HuH-7 (cell line): ENCODE measurements around the gene ELANE.
"Not testable (repeated sequence)": the region's sequence is repeated elsewhere in the genome, so short reads cannot be mapped to it uniquely, and the experiment has no call there.

Experiments
- DNase-seq: peaks from one replicate; pipeline ENCODE4 v3.0.0; 2011; ENCODE audit warnings: low spot score

The ELANE gene

DNA sequence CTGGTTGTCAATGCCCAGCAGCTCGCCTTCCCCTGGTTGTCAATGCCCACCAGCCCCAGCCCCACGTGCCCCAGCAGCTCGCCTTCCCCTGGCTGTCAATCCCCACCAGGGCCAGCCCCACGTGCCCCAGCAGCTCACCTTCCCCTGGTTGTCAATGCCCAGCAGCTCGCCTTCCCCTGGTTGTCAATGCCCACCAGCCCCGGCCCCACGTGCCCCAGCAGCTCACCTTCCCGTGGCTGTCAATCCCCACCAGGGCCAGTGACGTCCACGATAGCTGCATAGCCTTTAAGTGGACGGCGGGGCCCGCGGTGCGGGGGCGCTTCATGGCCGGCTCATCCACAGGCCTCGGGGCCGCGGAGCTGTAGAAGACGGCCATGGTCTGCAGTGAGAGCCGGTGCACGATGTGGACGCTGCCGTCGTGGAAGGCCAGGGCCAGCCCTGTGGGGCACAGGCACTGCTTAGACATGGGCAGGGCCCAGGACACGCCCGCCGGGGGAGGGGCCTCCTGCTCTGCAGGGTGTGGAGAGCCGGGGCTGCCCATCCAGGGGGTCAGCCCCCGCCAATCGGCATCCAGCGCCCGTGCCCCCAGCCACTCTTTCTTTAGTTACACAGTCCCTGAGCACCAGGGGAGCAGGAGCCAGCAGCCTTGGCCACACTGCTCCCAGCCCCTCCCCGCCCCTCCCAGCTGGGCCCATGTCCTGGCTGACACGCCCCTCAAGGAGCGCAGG, 27.8 kb downstream of the ELANE start:
- no peak for DNase-seq

DNA sequence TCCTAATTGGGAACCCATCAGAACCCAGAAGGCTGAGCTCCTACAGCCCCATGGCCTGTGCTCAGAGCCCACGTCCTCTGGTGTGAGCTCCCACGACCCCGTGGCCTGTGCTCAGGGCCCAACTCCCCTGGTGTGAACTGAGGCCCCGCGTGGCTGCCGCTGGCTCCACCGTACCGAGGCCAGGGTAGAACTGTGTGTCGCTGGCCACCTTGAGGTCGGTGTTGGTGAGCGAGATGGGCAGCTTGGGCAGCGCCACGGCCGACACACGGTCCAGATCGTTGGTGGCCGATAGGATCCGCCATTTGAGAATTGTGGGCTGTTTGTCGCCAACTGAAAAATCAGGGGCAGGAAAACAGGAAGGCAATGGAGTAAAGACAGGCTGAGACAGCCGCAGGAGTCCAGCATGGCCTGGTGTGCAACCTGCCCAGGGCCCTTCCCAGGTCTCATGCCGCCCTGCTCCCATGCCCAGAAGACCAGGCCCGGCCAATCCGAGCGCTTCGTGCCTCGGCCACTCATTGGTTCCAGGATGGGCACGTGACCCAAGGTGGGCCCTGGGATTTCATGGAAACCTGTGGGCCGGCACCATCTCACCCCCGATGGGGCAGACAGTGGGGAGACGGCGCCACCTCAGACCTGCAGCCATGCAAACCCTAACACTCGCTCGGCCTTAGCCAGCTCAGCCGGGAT, 29.4 kb downstream of the ELANE start:
- no peak for DNase-seq

DNA sequence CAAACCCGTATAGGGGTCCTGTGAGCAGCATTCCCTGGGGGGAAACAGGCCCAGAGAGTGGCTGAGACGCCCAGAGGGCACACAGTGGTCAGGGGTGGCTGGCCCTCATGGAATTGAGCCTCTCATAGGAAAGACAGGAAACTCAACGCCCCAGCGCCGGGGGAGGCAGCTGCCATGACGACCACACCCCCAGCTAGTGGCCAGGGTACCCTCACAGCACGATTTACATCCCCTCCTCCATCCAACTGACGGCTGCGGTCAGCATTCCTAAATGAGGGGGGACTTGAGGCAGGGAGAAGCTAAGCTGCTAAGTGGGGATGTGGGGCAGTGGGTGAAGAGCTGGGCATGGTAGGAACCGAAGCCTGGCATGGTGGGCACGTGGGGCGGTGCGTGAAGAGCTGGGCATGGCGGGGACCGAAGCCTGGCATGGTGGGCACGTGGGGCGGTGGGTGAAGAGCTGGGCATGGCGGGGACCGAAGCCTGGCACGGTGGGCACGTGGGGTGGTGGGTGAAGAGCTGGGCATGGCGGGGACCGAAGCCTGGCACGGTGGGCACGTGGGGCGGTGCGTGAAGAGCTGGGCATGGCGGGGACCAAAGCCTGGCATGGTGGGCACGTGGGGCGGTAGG, 30.9 kb downstream of the ELANE start:
- no peak for DNase-seq

DNA sequence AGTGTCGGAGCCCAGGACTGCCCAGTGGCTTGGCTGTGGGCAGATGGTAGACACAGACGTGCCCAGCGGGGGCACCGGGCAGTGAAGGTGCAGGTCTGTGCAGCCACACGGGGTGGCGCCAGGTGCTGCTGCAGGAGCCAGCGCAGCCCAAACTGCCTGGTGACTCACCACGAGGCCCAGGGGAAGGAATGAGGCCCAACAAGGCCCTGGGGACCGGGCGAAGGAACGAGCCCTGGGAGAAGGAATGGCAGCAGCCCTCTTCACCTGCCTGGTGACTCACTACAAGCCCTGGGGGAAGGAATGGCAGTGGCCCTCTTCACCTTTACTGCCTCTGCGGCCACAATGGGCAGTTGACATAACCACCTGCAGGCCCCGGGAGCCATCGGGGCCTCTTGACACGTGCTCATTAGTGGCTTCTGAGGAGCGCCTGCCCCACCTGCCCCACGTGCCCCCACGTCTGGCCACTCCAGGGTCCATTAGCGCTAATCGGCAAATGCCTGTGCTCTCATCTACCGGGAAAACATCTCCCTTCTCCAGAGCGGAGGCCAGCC, 31.6 kb downstream of the ELANE start:
- DNase-seq: no peak

DNA sequence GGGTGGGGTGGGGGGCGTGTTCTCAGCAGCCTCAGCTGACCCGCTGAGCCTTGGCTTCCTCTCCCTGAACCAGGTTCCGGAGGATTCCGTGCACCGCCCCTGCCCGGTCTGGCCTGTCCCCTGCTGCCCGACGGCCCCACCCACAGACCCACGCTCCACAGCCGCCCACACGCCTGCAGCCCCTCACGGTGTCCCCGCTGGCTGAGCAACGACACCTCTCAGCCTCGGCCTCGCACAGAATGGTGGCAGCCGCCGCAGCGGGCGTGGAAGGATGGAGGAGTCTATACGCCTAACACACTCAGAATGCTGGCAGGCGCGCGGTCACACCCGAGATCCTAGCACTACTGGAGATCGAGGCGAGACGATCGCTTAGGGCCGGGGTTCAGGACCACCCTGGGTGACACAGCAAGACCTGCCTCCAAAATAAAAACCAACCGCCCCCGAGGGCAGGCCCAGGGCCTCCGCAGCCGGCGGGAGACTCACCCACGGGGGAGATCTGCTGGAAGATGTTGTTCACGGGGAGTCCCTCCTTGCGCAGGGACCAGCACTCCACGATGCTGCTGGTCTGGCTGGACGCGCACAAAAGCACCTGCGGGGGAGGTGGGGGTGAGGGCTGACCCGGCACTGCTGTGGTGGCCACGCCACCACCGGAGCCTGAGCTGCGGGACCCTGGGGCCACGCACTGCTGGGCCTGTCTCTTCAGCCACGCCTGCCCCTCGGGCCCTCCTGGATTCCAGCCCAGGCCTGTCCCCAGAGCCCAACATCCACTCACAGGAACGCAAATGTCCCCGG, 32.5 kb downstream of the ELANE start:
- DNase-seq: no peak

DNA sequence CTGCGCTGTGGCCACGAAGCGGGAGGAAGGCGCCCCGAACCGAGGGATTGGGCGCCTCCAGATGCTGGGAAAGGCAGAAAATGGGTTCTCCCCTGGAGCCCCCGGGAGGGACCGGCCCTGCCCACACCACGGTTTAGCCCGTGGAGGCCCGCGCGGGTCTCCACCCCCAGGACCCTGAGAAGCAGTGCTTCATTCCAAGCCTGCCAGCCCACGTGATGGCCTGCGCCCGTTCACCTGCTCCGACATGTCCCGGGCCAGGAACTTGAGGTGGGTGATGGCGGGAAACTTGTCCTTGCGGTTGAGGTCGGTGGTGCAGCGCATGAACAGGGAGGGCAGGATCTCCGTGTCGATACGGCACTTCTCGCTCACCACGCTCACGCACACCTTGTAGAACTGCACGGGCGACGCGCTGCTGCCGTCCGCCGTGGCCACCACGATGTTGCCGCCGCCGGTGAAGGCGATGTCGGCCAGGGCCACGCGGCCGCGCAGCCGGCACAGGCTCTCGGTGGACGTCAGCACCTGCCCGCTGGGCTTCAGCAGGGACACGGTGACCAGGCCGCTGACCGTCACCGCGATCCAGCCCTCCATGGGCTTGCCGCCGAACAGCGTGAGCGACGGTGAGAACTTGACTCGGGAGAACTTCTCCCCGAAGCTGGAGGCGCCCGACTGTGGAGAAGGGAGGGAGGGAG, 33.6 kb downstream of the ELANE start:
- DNase-seq: no peak

DNA sequence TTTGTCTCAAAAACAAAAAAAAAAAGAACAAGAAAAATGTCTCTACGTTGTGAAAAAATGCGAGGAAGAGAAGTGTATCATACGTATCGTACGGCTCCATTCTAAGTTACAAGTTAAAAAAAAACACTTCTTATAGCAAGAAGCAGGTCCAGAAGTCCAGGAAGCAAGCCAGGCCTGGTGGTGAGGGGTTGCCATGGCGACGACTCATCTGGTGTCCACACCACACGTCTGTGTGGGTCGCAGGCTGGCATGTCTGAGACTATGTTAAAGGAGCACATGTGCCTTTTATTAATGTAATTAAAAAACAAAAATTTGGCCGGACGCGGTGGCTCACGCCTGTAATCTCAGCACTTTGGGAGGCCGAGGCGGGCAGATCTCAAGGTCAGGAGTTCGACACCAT, 35.0 kb downstream of the ELANE start:
- no peak for DNase-seq

DNA sequence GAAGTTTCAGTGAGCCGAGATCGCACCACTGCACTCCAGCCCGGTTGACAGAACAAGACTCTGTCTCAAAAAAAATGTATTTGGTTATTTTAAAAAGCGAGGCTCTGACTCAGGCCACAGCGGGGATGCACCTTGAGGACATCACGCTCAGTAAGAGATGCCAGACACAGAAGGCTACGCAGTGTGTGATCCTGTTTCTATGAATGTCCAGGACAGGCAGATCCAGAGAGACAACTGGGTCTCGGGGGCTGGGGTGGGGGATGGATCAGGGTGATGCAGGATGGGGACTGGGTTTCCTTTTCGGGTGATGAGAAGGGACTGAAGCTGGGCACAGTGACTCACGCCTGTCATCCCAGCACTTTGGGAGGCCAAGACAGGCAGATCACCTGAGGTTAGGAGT, 35.5 kb downstream of the ELANE start:
- DNase-seq: no peak

DNA sequence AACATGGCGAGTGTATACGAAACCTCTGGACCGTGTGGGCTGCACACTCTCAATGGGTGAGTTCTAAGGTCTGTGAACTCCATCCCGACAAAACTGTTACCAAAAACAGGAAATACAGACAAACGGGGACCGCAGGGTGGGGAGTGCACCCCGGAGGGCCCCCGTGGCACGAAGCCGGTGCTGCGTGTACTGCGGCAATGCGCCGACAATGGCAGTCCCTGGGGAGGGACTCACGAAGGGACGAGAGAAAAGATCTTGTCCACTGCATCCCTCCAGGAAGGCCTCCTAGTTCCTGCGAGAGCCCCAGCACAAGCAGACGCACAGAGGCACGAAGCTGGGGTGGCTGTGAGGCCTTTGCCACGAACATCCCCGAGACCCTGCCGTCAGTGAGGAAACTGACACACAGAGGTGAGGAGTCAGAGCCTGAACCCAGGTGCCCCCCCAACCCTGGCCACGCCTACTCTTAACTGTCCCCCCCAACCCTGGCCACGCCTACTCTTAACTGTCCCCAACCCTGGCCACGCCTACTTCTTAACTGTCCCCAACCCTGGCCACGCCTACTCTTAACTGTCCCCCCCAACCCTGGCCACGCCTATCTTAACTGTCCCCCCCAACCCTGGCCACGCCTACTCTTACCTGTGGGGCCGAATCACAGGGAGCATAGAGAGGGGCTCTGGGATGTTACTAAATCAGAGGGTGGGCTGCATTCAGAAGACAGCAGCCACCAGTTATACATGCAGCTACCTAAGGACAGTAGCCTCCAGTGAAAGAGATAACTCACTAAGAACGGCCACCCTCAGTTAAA, 36.7 kb downstream of the ELANE start:
- no peak for DNase-seq

DNA sequence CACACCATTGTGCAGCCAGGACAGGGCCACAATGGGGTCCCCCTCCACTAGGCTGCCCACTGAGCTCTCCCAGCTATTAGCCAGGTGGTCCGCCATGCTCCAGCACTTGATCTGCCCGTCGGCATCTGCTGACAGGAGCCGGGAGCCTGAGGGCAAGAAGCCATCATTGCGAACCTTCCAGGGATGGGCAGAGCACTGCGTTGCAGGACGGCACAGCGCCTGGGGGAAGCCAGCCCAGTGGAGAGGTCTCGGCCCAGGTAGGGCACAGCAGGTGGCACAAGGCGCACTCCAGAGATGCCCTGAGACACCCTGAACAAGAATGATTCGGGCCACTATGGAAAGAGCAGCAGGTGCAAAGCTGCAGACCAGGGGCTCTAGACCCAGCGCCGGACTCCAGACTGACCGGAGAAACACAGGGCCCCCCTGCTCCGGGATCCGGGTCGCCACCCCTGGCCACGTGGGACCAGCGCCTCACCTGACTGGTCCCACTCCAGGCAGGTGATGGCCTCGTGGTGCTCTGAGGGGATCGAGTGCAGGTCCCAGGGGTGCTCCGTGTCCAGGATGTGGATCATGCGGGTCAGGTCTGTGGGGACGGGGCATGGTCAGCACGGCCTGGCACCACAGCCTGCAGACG, 37.7 kb downstream of the ELANE start:
- DNase-seq: no peak

DNA sequence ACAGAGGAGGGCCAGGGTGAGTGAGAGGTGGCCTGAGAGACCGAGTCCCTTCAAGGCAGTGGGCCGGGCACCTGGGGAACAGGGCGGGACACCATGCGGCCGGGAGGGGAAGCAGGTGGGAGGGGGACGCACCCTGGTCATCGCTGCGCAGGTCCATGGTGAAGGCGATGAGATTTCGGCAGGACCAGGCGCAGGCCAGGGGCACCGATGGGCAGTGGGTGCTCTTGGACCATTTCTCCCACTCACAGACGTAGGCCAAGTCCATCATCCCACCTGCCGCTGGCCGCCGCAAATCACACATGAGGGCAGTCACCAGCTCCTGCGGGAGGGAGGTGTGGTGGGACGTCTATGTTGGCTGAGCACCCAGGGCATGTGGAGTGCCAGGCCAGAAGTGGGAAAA, 38.7 kb downstream of the ELANE start:
- DNase-seq: no peak

DNA sequence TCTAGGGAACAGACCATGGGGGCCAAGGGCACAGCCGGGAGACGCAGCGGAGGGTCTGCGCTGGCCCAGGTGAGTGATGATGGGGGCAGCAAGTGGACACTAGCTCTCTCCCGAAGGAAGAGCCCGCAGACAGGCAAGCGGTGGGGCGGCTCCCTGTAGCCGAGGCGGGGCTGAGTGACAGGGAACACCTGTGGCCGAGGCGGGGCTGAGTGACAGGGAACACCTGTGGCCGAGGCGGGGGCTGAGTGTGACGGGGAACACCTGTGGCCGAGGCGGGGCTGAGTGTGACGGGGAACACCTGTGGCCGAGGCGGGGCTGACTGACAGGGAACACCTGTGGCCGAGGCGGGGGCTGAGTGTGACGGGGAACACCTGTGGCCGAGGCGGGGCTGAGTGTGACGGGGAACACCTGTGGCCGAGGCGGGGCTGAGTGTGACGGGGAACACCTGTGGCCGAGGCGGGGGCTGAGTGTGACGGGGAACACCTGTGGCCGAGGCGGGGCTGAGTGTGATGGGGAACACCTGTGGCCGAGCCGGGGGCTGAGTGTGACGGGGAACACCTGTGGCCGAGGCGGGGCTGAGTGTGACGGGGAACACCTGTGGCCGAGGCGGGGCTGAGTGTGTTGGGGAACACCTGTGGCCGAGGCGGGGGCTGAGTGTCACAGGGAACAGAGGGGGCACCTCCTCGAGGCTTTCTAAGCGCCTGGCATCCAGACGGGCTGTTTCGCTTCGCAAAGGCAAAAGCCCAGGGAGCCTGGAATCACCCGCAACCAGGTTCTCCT, 39.5 kb downstream of the ELANE start:
- DNase-seq: not testable (repeated sequence)

DNA sequence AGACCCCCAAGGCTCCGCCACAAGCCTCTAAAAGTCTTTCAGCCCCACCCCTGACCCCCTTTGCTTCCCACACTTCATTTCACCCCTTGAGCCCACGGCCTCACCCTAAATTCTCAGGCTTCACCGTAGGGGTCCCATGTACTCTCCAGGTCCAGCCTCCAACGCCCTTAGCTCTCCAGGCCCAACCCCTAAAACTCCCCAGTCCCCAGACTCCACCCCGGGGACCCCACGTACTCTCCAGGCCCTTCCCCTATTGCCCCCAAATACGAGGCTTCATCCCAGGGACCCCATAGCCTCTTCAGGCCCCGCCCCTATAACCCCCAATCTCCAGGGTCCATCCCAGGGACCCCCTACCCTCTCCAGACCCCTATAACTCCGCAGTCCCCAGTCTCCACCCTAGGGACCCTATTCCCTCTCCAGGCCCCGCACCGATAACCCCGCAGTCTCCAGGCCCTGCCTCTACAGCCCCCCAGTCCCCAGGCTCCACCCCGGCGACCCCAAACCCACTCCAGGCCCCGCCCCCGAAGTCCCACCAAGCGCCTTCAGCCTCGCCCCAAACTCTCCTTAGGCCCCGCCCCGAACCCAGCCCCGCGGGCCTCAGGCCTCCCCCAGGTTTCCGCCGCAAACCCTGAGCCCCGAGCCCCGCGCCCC, 40.3 kb downstream of the ELANE start:
- peak; percentile 45 for DNase-seq

DNA sequence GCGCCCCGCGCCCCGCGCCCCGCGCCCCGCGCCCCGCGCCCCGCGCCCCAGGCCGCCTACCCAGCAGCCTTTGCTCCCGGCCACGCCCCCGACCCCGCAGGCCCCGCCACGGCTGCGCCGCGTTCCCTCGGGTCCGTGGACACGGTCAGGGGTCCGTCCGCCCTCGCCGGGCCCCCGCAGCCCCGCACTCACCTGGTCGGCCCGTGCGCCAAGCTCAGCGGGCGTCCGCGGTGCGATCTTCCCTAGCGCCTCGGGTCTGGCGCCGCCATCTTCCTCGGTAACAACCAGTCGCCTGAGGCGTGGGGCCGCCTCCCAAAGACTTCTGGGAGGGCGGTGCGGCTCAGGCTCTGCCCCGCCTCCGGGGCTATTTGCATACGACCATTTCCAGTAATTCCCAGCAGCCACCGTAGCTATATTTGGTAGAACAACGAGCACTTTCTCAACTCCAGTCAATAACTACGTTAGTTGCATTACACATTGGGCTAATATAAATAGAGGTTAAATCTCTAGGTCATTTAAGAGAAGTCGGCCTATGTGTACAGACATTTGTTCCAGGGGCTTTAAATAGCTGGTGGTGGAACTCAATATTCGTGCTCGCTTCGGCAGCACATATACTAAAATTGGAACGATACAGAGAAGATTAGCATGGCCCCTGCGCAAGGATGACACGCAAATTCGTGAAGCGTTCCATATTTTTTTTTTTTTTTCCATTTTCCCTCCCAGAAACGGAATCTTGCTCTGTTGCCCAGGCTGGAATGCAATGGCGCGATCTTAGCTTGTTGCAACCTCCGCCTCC, 41.0 kb downstream of the ELANE start, which contains the start of the genes MED16 and RNU6-9:
TSS of gene MED16 (minus strand) at position 294 of the 796 bp plus-strand sequence. CDS start 2,056 bp downstream, outside the sequence.
TSS of gene RNU6-9 (plus strand) at position 591 of the 796 bp plus-strand sequence.
- DNase-seq: peak; percentile 93

DNA sequence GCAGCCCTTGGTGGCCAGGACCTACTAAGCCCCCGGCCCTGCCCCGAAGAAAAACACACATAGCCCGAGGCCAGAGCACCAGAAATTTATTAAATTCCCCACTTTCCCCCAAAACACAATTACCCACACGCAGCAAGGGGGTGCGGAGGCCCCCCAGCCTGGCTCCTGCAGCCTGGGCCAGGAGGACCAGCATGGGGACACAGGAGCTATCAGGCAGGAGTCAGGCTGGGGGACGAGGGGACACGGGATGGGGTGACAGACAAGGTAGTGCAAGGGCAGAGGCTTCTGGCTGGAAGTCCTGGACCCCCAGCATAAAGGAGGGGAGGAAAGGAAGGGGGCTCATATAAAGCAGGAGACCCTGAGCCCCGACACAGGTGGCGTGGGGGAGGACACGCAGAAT, 44.3 kb downstream of the ELANE start:
- no peak for DNase-seq

DNA sequence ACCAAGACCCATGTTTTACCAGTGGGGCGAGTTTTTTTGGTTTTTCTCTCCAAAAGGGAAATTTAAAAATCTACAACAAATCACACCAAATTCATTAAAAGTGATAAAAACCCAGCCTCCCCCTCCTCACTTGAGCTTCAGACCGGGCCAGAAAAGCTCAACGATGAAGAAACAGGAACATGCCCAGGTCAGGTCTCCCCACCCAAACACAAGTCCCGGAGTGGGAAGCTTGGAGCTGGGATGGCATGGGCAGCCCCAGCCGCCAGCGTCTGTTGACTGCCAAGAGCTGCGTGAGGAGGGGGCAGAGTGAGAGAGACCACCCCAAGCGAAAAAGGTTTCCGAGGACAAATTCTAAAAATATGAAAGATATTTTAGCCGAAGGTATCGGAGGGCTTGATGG, 44.9 kb downstream of the ELANE start:
- no peak for DNase-seq

DNA sequence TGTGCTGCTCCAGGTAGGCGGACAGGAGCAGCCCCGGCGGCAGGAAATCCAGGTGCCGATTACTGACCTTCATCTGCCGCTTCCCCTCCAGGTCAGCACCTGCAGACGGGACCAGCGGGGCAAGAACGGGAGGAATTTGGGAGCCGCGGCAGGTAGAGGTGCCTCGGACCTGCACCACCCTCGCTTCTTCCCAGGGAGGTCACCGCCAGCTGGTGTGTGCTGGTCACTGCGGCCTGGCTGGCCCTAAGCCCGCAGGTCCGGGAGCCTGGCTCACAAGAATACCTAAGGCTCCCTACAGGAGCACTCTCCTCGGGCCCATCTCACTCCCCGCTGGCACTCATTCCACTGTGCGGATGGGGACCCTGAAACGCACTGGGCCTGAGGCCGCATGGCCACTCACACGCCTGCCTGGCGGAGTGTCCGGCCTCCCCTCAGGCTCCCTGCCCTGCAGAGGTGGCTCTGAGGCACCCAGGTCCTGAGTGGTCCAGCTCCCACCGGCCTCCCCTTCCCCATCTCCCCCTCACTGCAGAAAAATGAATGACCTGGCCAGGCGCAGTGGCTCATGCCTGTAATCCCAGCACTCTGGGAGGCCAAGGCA, 45.4 kb downstream of the ELANE start:
- DNase-seq: peak; percentile 66
